Endothelial cell (in vitro differentiated cells): Measurements from ENCODE around the gene CPN2. TPM values are rescaled to one million over a fixed set of nuclear protein-coding genes. Genes with fewer than 3 reads are reported as not detected.
A peak's percentile ranks its signal among the peaks of the same experiment; 100 is the strongest.

ENCODE experiments used
- DNase-seq: peaks from one replicate; pipeline ENCODE4 v3.0.0; 2021; ENCODE audit warnings: low spot score
- H3K27ac Mint-ChIP-seq: one replicate; pipeline ENCODE4 v1.8.0; 2021; ENCODE audit warnings: mixed read lengths, inconsistent platforms; ENCODE audit not compliant: unreplicated experiment
- H3K27me3 Mint-ChIP-seq: one replicate; pipeline ENCODE4 v1.8.0; 2021; ENCODE audit warnings: mild to moderate bottlenecking, moderate library complexity, mixed read lengths, inconsistent platforms; ENCODE audit not compliant: unreplicated experiment
- H3K36me3 Mint-ChIP-seq: one replicate; pipeline ENCODE4 v1.8.0; 2021; ENCODE audit warnings: mild to moderate bottlenecking, low read depth, mixed read lengths, inconsistent platforms; ENCODE audit not compliant: unreplicated experiment
- H3K4me1 Mint-ChIP-seq: one replicate; pipeline ENCODE4 v1.8.0; 2021; ENCODE audit warnings: mild to moderate bottlenecking, mixed read lengths, inconsistent platforms; ENCODE audit not compliant: unreplicated experiment
- H3K4me3 Mint-ChIP-seq: one replicate; pipeline ENCODE4 v1.8.0; 2021; ENCODE audit warnings: mild to moderate bottlenecking, mixed read lengths, inconsistent platforms; ENCODE audit not compliant: unreplicated experiment
- H3K9me3 Mint-ChIP-seq: one replicate; pipeline ENCODE4 v1.8.0; 2021; ENCODE audit warnings: mixed read lengths, inconsistent platforms; ENCODE audit not compliant: unreplicated experiment
- CTCF ChIP-seq: fragments of 200-600 bp; sonication (generic); IDR thresholded peaks from one replicate; pipeline ENCODE4 v1.5.0; 2021; ENCODE audit warnings: antibody characterized with exemption; ENCODE audit not compliant: unreplicated experiment
- total RNA-seq: library from RNA; stranded (reverse); fragmentation: NEBNext Ultra II Directional; extraction: Animal tissue kit (Norgen Biotek cat#: 25700); gene quantifications from one replicate; pipeline ENCODE4 v1.2.1, GENCODE V29; 2021; ENCODE audit not compliant: unreplicated experiment

CPN2 gene
- total RNA-seq, 1 donor from 2014 or later: not detected

GRCh38 chr3:194377708-194378107 lies 26.6 kb upstream of the CPN2 start:
- no peaks in the 10 kb centered on the region for H3K9me3 Mint-ChIP-seq
- TF ChIP-seq CTCF: no peak
- peaks cover 5% of the 10 kb centered on the region for H3K27me3 Mint-ChIP-seq
- DNase-seq: no peak
- no peak overlapping the region for H3K4me3 Mint-ChIP-seq
- H3K27ac Mint-ChIP-seq: no peak overlapping the region
- peaks cover 2% of the 10 kb centered on the region for H3K36me3 Mint-ChIP-seq
- H3K4me1 Mint-ChIP-seq: peaks cover 30% of the 10 kb centered on the region

DNA sequence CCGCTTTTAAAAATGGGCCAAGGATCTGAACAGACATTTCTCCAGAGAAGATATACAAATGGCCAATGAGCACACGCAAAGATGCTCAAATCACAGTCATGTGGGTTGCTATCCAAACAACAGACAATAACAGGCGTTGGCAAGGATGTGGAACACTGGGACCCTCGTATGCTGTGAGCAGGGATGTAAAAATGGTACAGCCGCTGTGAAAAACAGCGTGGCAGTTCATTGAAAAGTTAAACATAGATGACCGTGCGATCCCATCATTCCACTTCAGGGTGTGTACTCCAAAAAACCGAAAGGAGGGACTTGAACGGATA lies 25.1 kb upstream of the CPN2 start:
- no peak overlapping the region for H3K4me3 Mint-ChIP-seq
- H3K4me1 Mint-ChIP-seq: peaks cover 22% of the 10 kb centered on the region
- peaks cover 11% of the 10 kb centered on the region for H3K27me3 Mint-ChIP-seq
- H3K36me3 Mint-ChIP-seq: peaks cover 7% of the 10 kb centered on the region
- DNase-seq: no peak
- H3K27ac Mint-ChIP-seq: peak overlapping the region; percentile 88
- no peak for TF ChIP-seq CTCF
- H3K9me3 Mint-ChIP-seq: no peaks in the 10 kb centered on the region

DNA sequence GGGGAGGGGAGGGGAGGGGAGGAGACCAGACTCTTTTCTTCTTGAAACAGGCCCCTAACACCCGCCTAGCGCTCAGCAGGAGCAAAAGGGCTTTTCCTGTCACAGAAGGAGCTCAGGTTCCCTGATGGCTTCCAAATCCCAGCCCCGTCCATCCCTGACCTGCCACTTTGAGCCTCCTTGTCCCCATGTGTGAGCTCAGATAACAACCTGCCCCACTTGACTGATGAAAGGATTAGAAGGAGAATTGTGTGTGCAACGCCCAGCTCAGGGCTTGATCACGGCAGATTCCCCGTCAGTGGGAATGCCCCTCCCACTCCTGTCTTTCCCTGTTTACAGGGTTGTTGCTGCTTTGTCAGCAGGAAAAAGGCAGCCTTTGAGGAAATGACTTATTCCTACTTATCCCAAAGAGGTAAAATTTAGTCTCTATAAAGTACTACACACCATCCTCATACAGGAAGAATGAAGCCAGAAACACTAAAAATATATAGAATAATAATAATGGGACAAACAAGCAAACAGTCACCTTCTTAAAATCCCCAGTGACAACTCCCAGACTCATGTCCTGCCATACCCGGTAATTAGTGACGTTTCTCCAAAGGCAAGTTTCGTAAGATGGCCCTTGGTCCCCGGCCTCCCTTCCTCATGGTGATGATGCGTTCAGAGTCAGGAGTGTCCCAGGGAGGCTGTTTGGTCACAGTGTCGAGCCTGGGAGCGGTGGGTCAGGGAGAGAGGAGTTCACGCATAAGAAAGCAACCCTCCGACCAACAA lies 24.5 kb upstream of the CPN2 start:
- Mint-ChIP-seq H3K27ac (peak overlapping the region; percentile 88), H3K4me1 (peaks cover 21% of the 10 kb centered on the region), H3K27me3 (peaks cover 11% of the 10 kb centered on the region), H3K9me3 (no peaks in the 10 kb centered on the region), H3K4me3 (peak overlapping the region; percentile 9), H3K36me3 (peaks cover 7% of the 10 kb centered on the region)
- DNase-seq: peak; percentile 33
- no peak for TF ChIP-seq CTCF

GRCh38 chr3:194374935-194375334 lies 23.8 kb upstream of the CPN2 start:
- no peak overlapping the region for H3K27ac Mint-ChIP-seq
- no peak overlapping the region for H3K4me3 Mint-ChIP-seq
- no peak for DNase-seq
- H3K4me1 Mint-ChIP-seq: peaks cover 15% of the 10 kb centered on the region
- TF ChIP-seq CTCF: no peak
- peaks cover 7% of the 10 kb centered on the region for H3K36me3 Mint-ChIP-seq
- peaks cover 8% of the 10 kb centered on the region for H3K27me3 Mint-ChIP-seq
- no peaks in the 10 kb centered on the region for H3K9me3 Mint-ChIP-seq

GRCh38 chr3:194373899-194374298 lies 22.8 kb upstream of the CPN2 start:
- H3K27ac Mint-ChIP-seq: no peak overlapping the region
- H3K27me3 Mint-ChIP-seq: peaks cover 8% of the 10 kb centered on the region
- H3K36me3 Mint-ChIP-seq: peaks cover 7% of the 10 kb centered on the region
- peaks cover 14% of the 10 kb centered on the region for H3K4me1 Mint-ChIP-seq
- no peaks in the 10 kb centered on the region for H3K9me3 Mint-ChIP-seq
- no peak for TF ChIP-seq CTCF
- DNase-seq: no peak
- H3K4me3 Mint-ChIP-seq: no peak overlapping the region
